ENCODE results near the gene TMEM63C. TPM values are rescaled to one million over a fixed set of nuclear protein-coding genes. Genes with fewer than 3 reads are reported as not detected.

Gene TMEM63C
- total RNA-seq, 2 experiments from 2014 or later, result 0.79 to 6.6 TPM

- CTCF ChIA-PET (ENCODE audit: unreplicated experiment), result no interaction called here
Measured at GRCh38 chr14:77157740-77158139, 23.9 kb upstream of the TMEM63C start.

GRCh38 chr14:77158175-77158881, 23.3 kb upstream of the TMEM63C start:
- Histone ChIP-seq H4K20me1 (ENCODE audit: insufficient read depth, low read length) (no peaks in the 10 kb centered on the region), H3K4me3 (ENCODE audit: low read depth, low read length, poor library complexity, severe bottlenecking) (no peak overlapping the region), H3K9me3 (ENCODE audit: low read length) (no peaks in the 10 kb centered on the region), H2AFZ (ENCODE audit: low read length) (no peak overlapping the region), H3K4me2 (ENCODE audit: low read length) (no peak overlapping the region), H3K36me3 (ENCODE audit: insufficient read depth, low read length) (no peaks in the 10 kb centered on the region), H3K27ac (ENCODE audit: low read depth, low read length, poor library complexity, severe bottlenecking) (no peak overlapping the region), H3K4me1 (ENCODE audit: insufficient read depth, low read length, poor library complexity, severe bottlenecking) (no peaks in the 10 kb centered on the region), H3K9me2 (ENCODE audit: insufficient read depth, low read length) (no peaks in the 10 kb centered on the region), H3K79me2 (ENCODE audit: insufficient read depth, low read depth, low read length) (no peaks in the 10 kb centered on the region)
- ChIA-PET POLR2A (no interaction called here), CTCF (ENCODE audit: unreplicated experiment) (no interaction called here)
- no peak for DNase-seq (ENCODE audit: low spot score)
- TF ChIP-seq EZH2phosphoT487 (IDR thresholded peaks at IDR 0.05; ENCODE audit: borderline replicate concordance, low read depth, low read length), result no peak
- no peak for TF ChIP-seq CTCF (conservative IDR thresholded peaks at IDR 0.05; ENCODE audit: low read length)
- no TSS peak for BruUV-seq (replicated peaks)
- intact Hi-C loops (cut with micrococcal nuclease; ENCODE audit: unreplicated experiment), result loop anchor here (10.0 kb wide), 1 partner anchor 284 kb away; no protein-coding TSS in a partner anchor

More at GRCh38 chr14:77157740-77158139, 23.9 kb upstream of the TMEM63C start:
- Histone ChIP-seq H3K36me3 (ENCODE audit: insufficient read depth, low read length) (no peaks in the 10 kb centered on the region), H2AFZ (ENCODE audit: low read length) (no peak overlapping the region), H4K20me1 (ENCODE audit: insufficient read depth, low read length) (no peaks in the 10 kb centered on the region), H3K27ac (ENCODE audit: low read depth, low read length, poor library complexity, severe bottlenecking) (no peak overlapping the region), H3K4me2 (ENCODE audit: low read length) (no peak overlapping the region), H3K79me2 (ENCODE audit: insufficient read depth, low read depth, low read length) (no peaks in the 10 kb centered on the region), H3K9me2 (ENCODE audit: insufficient read depth, low read length) (no peaks in the 10 kb centered on the region), H3K4me3 (ENCODE audit: low read depth, low read length, poor library complexity, severe bottlenecking) (no peak overlapping the region), H3K4me1 (ENCODE audit: insufficient read depth, low read length, poor library complexity, severe bottlenecking) (no peaks in the 10 kb centered on the region), H3K9me3 (ENCODE audit: low read length) (no peaks in the 10 kb centered on the region)
- TF ChIP-seq EZH2phosphoT487 (IDR thresholded peaks at IDR 0.05; ENCODE audit: borderline replicate concordance, low read depth, low read length) (no peak), CTCF (conservative IDR thresholded peaks at IDR 0.05; ENCODE audit: low read length) (no peak)
- POLR2A ChIA-PET, result no interaction called here
- no peak for DNase-seq (ENCODE audit: low spot score)
- BruUV-seq (replicated peaks), result no TSS peak
- intact Hi-C loops (cut with micrococcal nuclease; ENCODE audit: unreplicated experiment), result loop anchor here (10.0 kb wide), 1 partner anchor 283 kb away; no protein-coding TSS in a partner anchor

- Histone ChIP-seq H3K9me2 (ENCODE audit: insufficient read depth, low read length) (no peaks in the 10 kb centered on the region), H3K9me3 (ENCODE audit: low read length) (no peaks in the 10 kb centered on the region), H3K79me2 (ENCODE audit: insufficient read depth, low read depth, low read length) (no peaks in the 10 kb centered on the region), H3K4me3 (ENCODE audit: low read depth, low read length, poor library complexity, severe bottlenecking) (no peak overlapping the region), H3K36me3 (ENCODE audit: insufficient read depth, low read length) (no peaks in the 10 kb centered on the region), H3K27ac (ENCODE audit: low read depth, low read length, poor library complexity, severe bottlenecking) (no peak overlapping the region), H4K20me1 (ENCODE audit: insufficient read depth, low read length) (no peaks in the 10 kb centered on the region), H3K4me2 (ENCODE audit: low read length) (no peak overlapping the region), H2AFZ (ENCODE audit: low read length) (no peak overlapping the region), H3K4me1 (ENCODE audit: insufficient read depth, low read length, poor library complexity, severe bottlenecking) (no peaks in the 10 kb centered on the region)
- ChIA-PET CTCF (ENCODE audit: unreplicated experiment) (no interaction called here), POLR2A (no interaction called here)
- DNase-seq (ENCODE audit: low spot score), result no peak
- TF ChIP-seq CTCF (conservative IDR thresholded peaks at IDR 0.05; ENCODE audit: low read length) (no peak), EZH2phosphoT487 (IDR thresholded peaks at IDR 0.05; ENCODE audit: borderline replicate concordance, low read depth, low read length) (no peak)
- BruUV-seq (replicated peaks), result no TSS peak
- intact Hi-C loops (cut with micrococcal nuclease; ENCODE audit: unreplicated experiment), result loop anchor here (10.0 kb wide), 1 partner anchor 284 kb away; no protein-coding TSS in a partner anchor
Measured at GRCh38 chr14:77158882-77159255, 22.7 kb upstream of the TMEM63C start.

All from OCI-LY7 (cell line).